Calu3 (cell line): Measurements from ENCODE around the gene EPAS1. TPM values are rescaled to one million over a fixed set of nuclear protein-coding genes. Genes with fewer than 3 reads are reported as not detected.

Experiments
- BruUV-seq: library from RNA; stranded (reverse); fragments of 400-500 nt; replicated peaks from 2 replicates; lab custom pipeline; 2021; lab: Mats Ljungman, UMichigan
- CTCF ChIA-PET: fragments of 300-600 bp; sonication (Branson Sonifier 250); formaldehyde crosslinking; loops from one replicate; lab custom pipeline; 2022; ENCODE audit warnings: antibody characterized with exemption; lab: Charles Lee
- DNase-seq: peaks from one replicate; pipeline ENCODE4 v3.0.0; 2022
- H3K27ac Mint-ChIP-seq: one replicate; pipeline ENCODE4 v1.8.0; 2022; ENCODE audit warnings: mixed read lengths; ENCODE audit not compliant: unreplicated experiment
- H3K27me3 Mint-ChIP-seq: one replicate; pipeline ENCODE4 v1.8.0; 2022; ENCODE audit warnings: mixed read lengths; ENCODE audit not compliant: unreplicated experiment
- H3K36me3 Mint-ChIP-seq: one replicate; pipeline ENCODE4 v1.8.0; 2022; ENCODE audit warnings: mild to moderate bottlenecking, moderate library complexity, mixed read lengths; ENCODE audit not compliant: insufficient read depth, unreplicated experiment
- H3K4me1 Mint-ChIP-seq: one replicate; pipeline ENCODE4 v1.8.0; 2022; ENCODE audit warnings: mild to moderate bottlenecking, low read depth, mixed read lengths; ENCODE audit not compliant: unreplicated experiment
- H3K4me3 Mint-ChIP-seq: one replicate; pipeline ENCODE4 v1.8.0; 2022; ENCODE audit warnings: mild to moderate bottlenecking, low read depth, moderate library complexity, mixed read lengths; ENCODE audit not compliant: unreplicated experiment
- H3K9me3 Mint-ChIP-seq: one replicate; pipeline ENCODE4 v1.8.0; 2022; ENCODE audit warnings: low read depth, mixed read lengths; ENCODE audit not compliant: unreplicated experiment
- intact Hi-C: fragments of 100-400 bp; cut with micrococcal nuclease; formaldehyde crosslinking; loops from one replicate; pipeline ENCODE4 v1.10.0; 2022; ENCODE audit not compliant: unreplicated experiment
- total RNA-seq: library from RNA; stranded (reverse); gene quantifications from 2 replicates; pipeline ENCODE4 v1.2.3, GENCODE V29; 2022
- TF ChIP-seq, protein P1 (sequence below): fragments of 200-600 bp; IDR thresholded peaks from one replicate; pipeline ENCODE4 v1.8.0; 2022; ENCODE audit warnings: antibody characterized with exemption; ENCODE audit not compliant: unreplicated experiment

The EPAS1 gene
- total RNA-seq, 1 experiment from 2014 or later = 18.5 TPM

DNA sequence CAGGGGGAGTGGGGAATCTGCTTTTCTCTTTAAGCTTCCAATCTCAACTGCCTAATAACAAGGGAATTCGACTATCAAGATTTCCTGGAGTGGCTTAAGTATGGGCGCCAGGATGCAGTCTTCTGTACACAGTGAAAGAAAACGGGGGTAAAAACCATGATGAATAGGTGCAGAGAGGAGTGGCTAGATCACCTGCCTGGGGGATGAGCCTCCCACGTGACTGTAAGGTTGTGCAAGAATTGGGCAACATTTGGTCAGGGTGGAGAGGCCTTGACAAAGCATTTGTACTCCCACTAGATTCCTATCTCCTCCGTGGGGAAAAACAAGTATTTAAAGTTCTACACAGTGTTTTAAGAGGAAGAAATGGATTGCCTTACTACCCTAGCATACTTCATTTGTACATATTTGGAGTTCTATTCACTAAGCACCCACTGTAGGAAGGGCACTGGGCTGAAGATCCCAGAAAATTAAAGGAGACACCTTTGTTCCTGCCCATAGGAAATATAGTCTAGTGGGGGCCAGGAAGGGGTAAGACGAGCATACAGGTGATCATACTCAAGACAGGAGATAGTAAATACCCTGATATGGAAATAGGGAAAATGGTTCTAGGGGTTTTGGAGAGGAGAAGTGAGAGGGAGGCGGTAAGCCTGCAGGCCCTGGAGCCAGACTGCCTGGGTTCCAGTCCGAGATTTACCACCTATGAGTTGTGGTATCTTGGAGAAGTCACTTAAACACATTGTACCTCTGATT is 29.2 kb downstream of the EPAS1 start:
- Mint-ChIP-seq H3K4me1 (peaks cover 39% of the 10 kb centered on the region), H3K4me3 (no peak overlapping the region), H3K9me3 (no peaks in the 10 kb centered on the region), H3K27ac (no peak overlapping the region), H3K27me3 (no peaks in the 10 kb centered on the region), H3K36me3 (peaks cover 8% of the 10 kb centered on the region)
- no TSS peak for BruUV-seq
- TF ChIP-seq, protein P1, sequence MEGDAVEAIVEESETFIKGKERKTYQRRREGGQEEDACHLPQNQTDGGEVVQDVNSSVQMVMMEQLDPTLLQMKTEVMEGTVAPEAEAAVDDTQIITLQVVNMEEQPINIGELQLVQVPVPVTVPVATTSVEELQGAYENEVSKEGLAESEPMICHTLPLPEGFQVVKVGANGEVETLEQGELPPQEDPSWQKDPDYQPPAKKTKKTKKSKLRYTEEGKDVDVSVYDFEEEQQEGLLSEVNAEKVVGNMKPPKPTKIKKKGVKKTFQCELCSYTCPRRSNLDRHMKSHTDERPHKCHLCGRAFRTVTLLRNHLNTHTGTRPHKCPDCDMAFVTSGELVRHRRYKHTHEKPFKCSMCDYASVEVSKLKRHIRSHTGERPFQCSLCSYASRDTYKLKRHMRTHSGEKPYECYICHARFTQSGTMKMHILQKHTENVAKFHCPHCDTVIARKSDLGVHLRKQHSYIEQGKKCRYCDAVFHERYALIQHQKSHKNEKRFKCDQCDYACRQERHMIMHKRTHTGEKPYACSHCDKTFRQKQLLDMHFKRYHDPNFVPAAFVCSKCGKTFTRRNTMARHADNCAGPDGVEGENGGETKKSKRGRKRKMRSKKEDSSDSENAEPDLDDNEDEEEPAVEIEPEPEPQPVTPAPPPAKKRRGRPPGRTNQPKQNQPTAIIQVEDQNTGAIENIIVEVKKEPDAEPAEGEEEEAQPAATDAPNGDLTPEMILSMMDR = no peak
- no peak for DNase-seq
- CTCF ChIA-PET = interaction anchor here (1.5 kb wide), 1 partner anchor 11 kb away, joined by 7 read pairs; no protein-coding TSS in a partner anchor
- intact Hi-C loops = no loop called here

DNA sequence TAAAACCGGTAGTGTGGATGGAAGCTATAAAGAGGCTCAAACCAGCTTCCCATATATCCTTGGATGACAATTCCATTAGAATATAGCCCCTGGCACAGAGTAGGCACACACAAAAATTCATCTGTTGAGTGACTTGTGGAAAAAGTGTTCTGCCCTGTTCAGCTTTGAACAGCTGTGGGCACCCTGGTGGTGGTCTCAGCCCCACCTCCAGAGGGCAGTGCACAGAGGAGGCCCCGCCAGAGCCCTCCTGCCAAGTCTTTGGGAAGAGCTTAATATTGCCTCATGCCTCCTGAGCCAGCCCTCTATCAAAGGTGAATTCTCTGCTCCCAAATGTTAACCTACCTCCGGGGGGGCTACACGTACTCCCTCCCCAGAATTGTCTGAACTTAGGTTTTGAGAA is 30.4 kb downstream of the EPAS1 start:
- DNase-seq = no peak
- peaks cover 13% of the 10 kb centered on the region for H3K36me3 Mint-ChIP-seq
- intact Hi-C loops = no loop called here
- no peak overlapping the region for H3K27ac Mint-ChIP-seq
- no TSS peak for BruUV-seq
- peaks cover 48% of the 10 kb centered on the region for H3K4me1 Mint-ChIP-seq
- TF ChIP-seq, protein P1 = no peak
- no peaks in the 10 kb centered on the region for H3K27me3 Mint-ChIP-seq
- no peaks in the 10 kb centered on the region for H3K9me3 Mint-ChIP-seq
- no peak overlapping the region for H3K4me3 Mint-ChIP-seq
- CTCF ChIA-PET = interaction anchor here (1.5 kb wide), 1 partner anchor 12 kb away, joined by 7 read pairs; no protein-coding TSS in a partner anchor

DNA sequence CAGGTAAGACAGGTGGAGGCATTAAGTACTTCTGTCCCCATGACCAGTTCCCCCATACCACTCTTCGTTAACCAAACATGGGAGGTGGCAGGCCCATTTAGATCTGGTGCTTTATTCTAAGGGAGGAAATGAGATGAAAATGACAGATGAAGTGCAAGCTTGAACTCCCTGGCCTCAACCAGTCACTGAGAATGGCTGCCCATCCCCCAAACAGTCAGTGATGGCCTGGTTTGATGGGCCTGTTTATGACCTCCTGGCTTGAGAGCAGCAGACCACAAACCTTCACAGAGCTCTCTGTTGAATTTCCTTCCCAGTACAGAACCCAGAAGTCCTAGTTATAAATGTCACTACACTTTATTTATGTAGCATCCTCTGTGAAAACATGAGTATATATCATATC is 31.1 kb downstream of the EPAS1 start:
- BruUV-seq = no TSS peak
- no peak overlapping the region for H3K27ac Mint-ChIP-seq
- TF ChIP-seq, protein P1 = no peak
- no peak for DNase-seq
- no peak overlapping the region for H3K4me3 Mint-ChIP-seq
- peaks cover 13% of the 10 kb centered on the region for H3K36me3 Mint-ChIP-seq
- CTCF ChIA-PET = no interaction called here
- H3K4me1 Mint-ChIP-seq = peaks cover 48% of the 10 kb centered on the region
- no peaks in the 10 kb centered on the region for H3K27me3 Mint-ChIP-seq
- H3K9me3 Mint-ChIP-seq = no peaks in the 10 kb centered on the region
- intact Hi-C loops = no loop called here

DNA sequence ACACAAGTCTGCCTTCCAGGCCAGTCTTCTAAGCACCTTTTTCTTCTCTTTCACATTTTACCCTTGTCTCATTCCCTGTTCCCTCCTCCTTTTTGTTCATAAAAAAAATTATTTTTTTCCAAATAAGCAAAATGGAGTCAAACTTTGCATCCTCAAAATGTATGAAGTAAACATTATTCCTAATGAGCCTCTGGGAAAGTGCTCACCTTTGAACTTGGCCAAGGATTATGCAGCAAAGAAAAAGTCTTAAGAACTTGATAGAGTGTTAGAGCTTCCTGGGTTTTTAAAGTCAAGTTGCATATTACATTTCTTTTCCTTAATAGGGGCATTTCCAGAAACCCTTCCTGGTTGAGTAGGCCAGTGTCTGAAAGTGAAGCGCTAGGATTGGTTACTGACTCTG is 31.6 kb downstream of the EPAS1 start:
- H3K9me3 Mint-ChIP-seq = no peaks in the 10 kb centered on the region
- no peak overlapping the region for H3K27ac Mint-ChIP-seq
- TF ChIP-seq, protein P1 = no peak
- H3K36me3 Mint-ChIP-seq = peaks cover 13% of the 10 kb centered on the region
- no TSS peak for BruUV-seq
- H3K4me1 Mint-ChIP-seq = peaks cover 48% of the 10 kb centered on the region
- DNase-seq = no peak
- no peaks in the 10 kb centered on the region for H3K27me3 Mint-ChIP-seq
- intact Hi-C loops = no loop called here
- CTCF ChIA-PET = interaction anchor here (1.7 kb wide), 1 partner anchor 99 kb away, joined by 4 read pairs; no protein-coding TSS in a partner anchor
- H3K4me3 Mint-ChIP-seq = no peak overlapping the region
